Measurements from ENCODE around the gene CCDC127.

GRCh38 chr5:195401-196160, 22.4 kb downstream of the CCDC127 start:
- TF ChIP-seq CTCF (IDR thresholded peaks at IDR 0.05) (no peak), POLR2A (IDR thresholded peaks at IDR 0.05) (no peak)
